MM.1S (cell line): ENCODE measurements around the gene RAB3B.

Source experiments
- CTCF ChIP-seq: fragments of 300-600 bp; sonication (generic); IDR thresholded peaks from 2 replicates; pipeline ENCODE4 v1.5.1; 2016; ENCODE audit warnings: antibody characterized with exemption, low read length, mixed read lengths
- EZH2 ChIP-seq: fragments of 300-600 bp; sonication (generic); optimal IDR thresholded peaks from 2 replicates; pipeline ENCODE3; 2017; ENCODE audit warnings: low read depth, mild to moderate bottlenecking, antibody characterized with exemption, low read length, mixed read lengths

- TF ChIP-seq CTCF (no peak), EZH2 (no peak)
These were observed 37.9 kb downstream of the RAB3B start for GRCh38 chr1:51952638-51953037.
